ENCODE measurements around the gene SPTB. TPM values are rescaled to one million over a fixed set of nuclear protein-coding genes. Genes with fewer than 3 reads are reported as not detected.

The SPTB gene
- total RNA-seq, 1 donor from 2014 or later = not detected

DNA sequence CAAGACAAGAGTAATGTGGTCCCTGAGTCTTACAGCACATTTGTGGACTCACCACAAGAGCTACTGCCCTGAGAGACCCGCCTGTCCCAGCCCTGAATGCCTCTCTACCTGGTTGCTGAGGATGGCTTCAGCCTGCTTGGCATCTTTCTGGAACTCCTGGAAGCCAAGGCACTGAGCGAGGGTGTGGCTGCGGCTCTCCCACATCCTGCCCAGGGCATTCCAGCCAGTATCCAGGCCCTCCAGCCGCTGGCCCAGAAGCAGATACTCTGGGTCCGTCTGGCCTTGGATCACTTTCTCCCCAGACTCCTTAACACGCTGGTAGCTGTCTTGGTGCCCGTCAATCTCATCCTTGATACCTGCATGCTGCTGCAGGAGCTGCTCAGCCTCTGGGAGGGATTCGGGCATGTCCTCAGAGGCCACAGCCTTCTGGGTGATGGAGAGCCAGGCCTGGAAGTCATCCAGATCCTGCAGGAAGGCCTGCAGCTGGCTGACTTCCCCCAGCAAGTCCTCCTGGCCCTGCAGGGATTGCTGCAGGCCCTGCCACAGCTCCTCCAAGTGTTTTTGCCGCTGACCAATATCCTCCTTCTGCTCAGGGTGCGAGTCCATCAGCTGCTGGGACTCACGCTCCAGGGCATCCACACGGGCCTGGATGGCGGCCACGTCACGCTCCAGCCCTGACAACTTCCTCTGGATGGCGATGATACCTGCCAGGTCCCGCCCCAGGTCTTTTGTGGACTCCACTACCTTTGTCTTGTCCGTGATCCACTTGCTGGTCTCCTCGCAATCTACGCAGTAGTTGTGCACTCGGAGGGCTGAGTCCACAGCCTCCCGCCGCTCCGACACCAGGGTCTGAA, 93.2 kb downstream of the SPTB start:
- Histone ChIP-seq H3K36me3 (ENCODE audit: control insufficient read depth, insufficient read depth, low read length) (no peaks in the 10 kb centered on the region), H3K4me3 (ENCODE audit: low read depth, low read length) (no peak overlapping the region), H3K27me3 (ENCODE audit: control insufficient read depth, insufficient read depth, low read length) (peaks cover 3% of the 10 kb centered on the region)
- TF ChIP-seq CTCF (IDR thresholded peaks at IDR 0.05; ENCODE audit: insufficient read depth, low read length, severe bottlenecking) = no peak
- DNase-seq (ENCODE audit: low read depth) (no peak), FAIRE-seq (no peak)

DNA sequence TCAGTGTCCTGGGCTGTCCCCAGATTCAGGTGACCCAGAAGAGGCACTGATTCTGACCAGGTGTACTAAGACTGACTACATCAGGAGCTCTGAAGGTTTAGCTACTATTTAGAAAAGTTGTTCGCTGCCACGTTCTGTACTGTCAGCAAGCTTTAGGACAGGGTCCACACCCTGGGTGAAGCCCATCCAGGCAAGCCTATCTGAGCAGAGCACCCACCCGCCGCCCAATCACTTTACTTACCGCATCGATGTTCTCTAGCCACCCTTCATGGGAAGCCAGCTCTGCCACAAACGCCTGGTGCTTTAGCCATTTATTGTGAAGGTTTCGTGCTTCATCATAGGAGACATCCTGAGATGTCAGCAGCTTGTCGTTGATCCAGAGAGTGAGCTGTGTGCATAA, 95.7 kb downstream of the SPTB start:
- Histone ChIP-seq H3K36me3 (ENCODE audit: control insufficient read depth, insufficient read depth, low read length) (no peaks in the 10 kb centered on the region), H3K4me3 (ENCODE audit: low read depth, low read length) (no peak overlapping the region), H3K27me3 (ENCODE audit: control insufficient read depth, insufficient read depth, low read length) (peaks cover 3% of the 10 kb centered on the region)
- DNase-seq (ENCODE audit: low read depth) (no peak), FAIRE-seq (peak; percentile 40)
- no peak for TF ChIP-seq CTCF (IDR thresholded peaks at IDR 0.05; ENCODE audit: insufficient read depth, low read length, severe bottlenecking)

- no peak overlapping the region for H3K4me3 ChIP-seq (ENCODE audit: low read depth, low read length)
- DNase-seq (ENCODE audit: low read depth) (no peak), FAIRE-seq (no peak)
- no peak for TF ChIP-seq CTCF (IDR thresholded peaks at IDR 0.05; ENCODE audit: insufficient read depth, low read length, severe bottlenecking)
- no peaks in the 10 kb centered on the region for H3K36me3 ChIP-seq (ENCODE audit: control insufficient read depth, insufficient read depth, low read length)
- peaks cover 3% of the 10 kb centered on the region for H3K27me3 ChIP-seq (ENCODE audit: control insufficient read depth, insufficient read depth, low read length)
Observed at GRCh38 chr14:64782196-64782595, 97.5 kb downstream of the SPTB start.

GRCh38 chr14:64779472-64779871, 100.2 kb downstream of the SPTB start:
- no peak overlapping the region for H3K4me3 ChIP-seq (ENCODE audit: low read depth, low read length)
- TF ChIP-seq CTCF (IDR thresholded peaks at IDR 0.05; ENCODE audit: insufficient read depth, low read length, severe bottlenecking) = no peak
- H3K27me3 ChIP-seq (ENCODE audit: control insufficient read depth, insufficient read depth, low read length) = peaks cover 3% of the 10 kb centered on the region
- no peaks in the 10 kb centered on the region for H3K36me3 ChIP-seq (ENCODE audit: control insufficient read depth, insufficient read depth, low read length)
- DNase-seq (ENCODE audit: low read depth) (no peak), FAIRE-seq (peak; percentile 52)

GRCh38 chr14:64778104-64778754, 101.5 kb downstream of the SPTB start:
- no peaks in the 10 kb centered on the region for H3K36me3 ChIP-seq (ENCODE audit: control insufficient read depth, insufficient read depth, low read length)
- no peak overlapping the region for H3K4me3 ChIP-seq (ENCODE audit: low read depth, low read length)
- FAIRE-seq (no peak), DNase-seq (ENCODE audit: low read depth) (no peak)
- no peaks in the 10 kb centered on the region for H3K27me3 ChIP-seq (ENCODE audit: control insufficient read depth, insufficient read depth, low read length)
- no peak for TF ChIP-seq CTCF (IDR thresholded peaks at IDR 0.05; ENCODE audit: insufficient read depth, low read length, severe bottlenecking)

All from bronchial epithelial cell (primary cell).